Activated CD8-positive, alpha-beta memory T cell treated with anti-CD3 and anti-CD28 coated beads for 36 hours (primary cell): ENCODE measurements around the gene COL4A5. TPM values are rescaled to one million over a fixed set of nuclear protein-coding genes. Genes with fewer than 3 reads are reported as not detected.

Experiments used
- CTCF ChIA-PET: fragments of 350-600 bp; sonication (Branson Sonifier 250); formaldehyde crosslinking; loops from one replicate; lab custom pipeline; 2021; ENCODE audit warnings: antibody characterized with exemption; lab: Charles Lee
- POLR2A ChIA-PET: fragments of 350-600 bp; sonication (Branson Sonifier 250); formaldehyde crosslinking; loops from one replicate; lab custom pipeline; 2021; ENCODE audit warnings: antibody characterized with exemption; lab: Charles Lee
- total RNA-seq, 2 experiments: library from RNA; stranded (reverse); gene quantifications; one replicate each; pipeline ENCODE4 v1.2.3, GENCODE V29; 2021

The COL4A5 gene
- total RNA-seq, 2 experiments from 2014 or later, result not detected

GRCh38 chrX:108590496-108590895 is 150.9 kb downstream of the COL4A5 start:
- ChIA-PET CTCF (no interaction called here), POLR2A (no interaction called here)

- ChIA-PET POLR2A (no interaction called here), CTCF (no interaction called here)
Measured at GRCh38 chrX:108601276-108601675, 161.6 kb downstream of the COL4A5 start.

- POLR2A ChIA-PET, result no interaction called here
- CTCF ChIA-PET, result no interaction called here
Measured at GRCh38 chrX:108610141-108610540, 170.5 kb downstream of the COL4A5 start.

- POLR2A ChIA-PET, result no interaction called here
- CTCF ChIA-PET, result no interaction called here
Measured at GRCh38 chrX:108614616-108615015, 175.0 kb downstream of the COL4A5 start.

GRCh38 chrX:108640817-108641216 is 201.2 kb downstream of the COL4A5 start:
- ChIA-PET POLR2A (no interaction called here), CTCF (no interaction called here)

GRCh38 chrX:108641589-108642272 is 202.1 kb downstream of the COL4A5 start:
- CTCF ChIA-PET, result no interaction called here

GRCh38 chrX:108642273-108642628 is 202.6 kb downstream of the COL4A5 start:
- CTCF ChIA-PET, result no interaction called here
- POLR2A ChIA-PET, result no interaction called here

More at GRCh38 chrX:108641589-108642272, 202.1 kb downstream of the COL4A5 start:
- POLR2A ChIA-PET, result no interaction called here

- POLR2A ChIA-PET, result no interaction called here
- CTCF ChIA-PET, result no interaction called here
Measured at GRCh38 chrX:108664701-108665100, 225.1 kb downstream of the COL4A5 start.

- POLR2A ChIA-PET, result no interaction called here
- CTCF ChIA-PET, result no interaction called here
Measured at GRCh38 chrX:108666101-108666500, 226.5 kb downstream of the COL4A5 start.

GRCh38 chrX:108671526-108671925 is 231.9 kb downstream of the COL4A5 start:
- POLR2A ChIA-PET, result no interaction called here

GRCh38 chrX:108696690-108697089 is 257.1 kb downstream of the COL4A5 start:
- ChIA-PET POLR2A (no interaction called here), CTCF (no interaction called here)

More at GRCh38 chrX:108671526-108671925, 231.9 kb downstream of the COL4A5 start:
- CTCF ChIA-PET, result no interaction called here

GRCh38 chrX:108699368-108699767 is 259.7 kb downstream of the COL4A5 start:
- CTCF ChIA-PET, result no interaction called here
- POLR2A ChIA-PET, result no interaction called here

- POLR2A ChIA-PET, result no interaction called here
- CTCF ChIA-PET, result no interaction called here
Measured at GRCh38 chrX:108701633-108702032, 262.0 kb downstream of the COL4A5 start.

GRCh38 chrX:108702530-108702929 is 262.9 kb downstream of the COL4A5 start:
- CTCF ChIA-PET, result no interaction called here

GRCh38 chrX:108704839-108705238 is 265.2 kb downstream of the COL4A5 start:
- ChIA-PET POLR2A (no interaction called here), CTCF (no interaction called here)

More at GRCh38 chrX:108702530-108702929, 262.9 kb downstream of the COL4A5 start:
- POLR2A ChIA-PET, result no interaction called here

GRCh38 chrX:108712886-108713285 is 273.2 kb downstream of the COL4A5 start:
- ChIA-PET POLR2A (no interaction called here), CTCF (no interaction called here)

GRCh38 chrX:108722561-108722960 is 282.9 kb downstream of the COL4A5 start:
- ChIA-PET CTCF (no interaction called here), POLR2A (no interaction called here)

- ChIA-PET POLR2A (no interaction called here), CTCF (no interaction called here)
Measured at GRCh38 chrX:108726748-108727147, 287.1 kb downstream of the COL4A5 start.

- ChIA-PET CTCF (no interaction called here), POLR2A (no interaction called here)
Measured at GRCh38 chrX:108731153-108731552, 291.5 kb downstream of the COL4A5 start.

GRCh38 chrX:108732630-108733321 is 293.1 kb downstream of the COL4A5 start:
- CTCF ChIA-PET, result no interaction called here
- POLR2A ChIA-PET, result no interaction called here

- ChIA-PET CTCF (no interaction called here), POLR2A (no interaction called here)
Measured at GRCh38 chrX:108734426-108734825, 294.8 kb downstream of the COL4A5 start.
